T-cell (primary cell): ENCODE results near the gene LRRC72. TPM values are rescaled to one million over a fixed set of nuclear protein-coding genes. Genes with fewer than 3 reads are reported as not detected.
"Not testable (repeated sequence)": the region's sequence is repeated elsewhere in the genome, so short reads cannot be mapped to it uniquely, and the experiment has no call there.

Source experiments
- ATAC-seq, 4 experiments: fragments of 200-7000 bp in 3 of 4; fragments of 150-1000 bp in 1 of 4; cut with Tn5 transposase; replicated peaks in 1 of 4; 1 replicate in 3 of 4; 2 replicates in 1 of 4; pipeline ENCODE4 v1.10.0; 2021; ENCODE audit warnings: moderate library complexity in 3 of 4, mild to moderate bottlenecking in 2 of 4, moderate number of reproducible peaks in 1 of 4
- CTCF ChIA-PET, 2 donors: fragments of 300-600 bp; sonication (Branson Sonifier 250); formaldehyde crosslinking; loops; one replicate each; lab custom pipeline; 2022; ENCODE audit warnings: antibody characterized with exemption in 2 of 2; lab: Charles Lee
- POLR2A ChIA-PET, 2 donors: fragments of 300-600 bp; sonication (Branson Sonifier 250); formaldehyde crosslinking; loops; one replicate each; lab custom pipeline; 2022; ENCODE audit warnings: antibody characterized with exemption in 2 of 2; lab: Charles Lee
- DNase-seq, 35 experiments: peaks; one replicate each; pipeline versions ENCODE4 v3.0.0 to v3.0.0-alpha.2; 2013 to 2023
- H3K27ac ChIP-seq: one replicate; pipeline ENCODE4 v1.5.1; 2013; ENCODE audit warnings: low read length
- H3K27me3 ChIP-seq, 2 experiments: replicated peaks in 1 of 2; 1 replicate in 1 of 2; 2 replicates in 1 of 2; pipeline versions ENCODE4 v1.6.1 to v1.7.0; 2013; ENCODE audit warnings: low read length in 1 of 2, mixed read lengths in 1 of 2; ENCODE audit not compliant: control insufficient read depth in 2 of 2, insufficient read depth in 2 of 2; ENCODE audit errors: extremely low read depth in 1 of 2
- H3K36me3 ChIP-seq, 2 donors: 1 replicate in 1 of 2; 2 replicates in 1 of 2; pipeline versions ENCODE4 v1.6.1 to v1.7.0; 2013; ENCODE audit warnings: low read length in 1 of 2; ENCODE audit not compliant: control insufficient read depth in 2 of 2, insufficient read depth in 1 of 2; ENCODE audit errors: extremely low read depth in 1 of 2
- H3K4me1 ChIP-seq, 2 experiments: 1 replicate in 1 of 2; 2 replicates in 1 of 2; pipeline versions ENCODE4 v1.6.1 to v1.7.0; 2013; ENCODE audit warnings: low read length in 2 of 2, mixed read lengths in 1 of 2; ENCODE audit not compliant: insufficient read depth in 2 of 2, control insufficient read depth in 1 of 2; ENCODE audit errors: extremely low read depth in 1 of 2
- H3K4me3 ChIP-seq, 2 donors: 1 replicate in 1 of 2; 2 replicates in 1 of 2; pipeline versions ENCODE4 v1.5.1 to v1.7.0; 2013; ENCODE audit warnings: mild to moderate bottlenecking in 2 of 2, low read length in 1 of 2, moderate library complexity in 1 of 2; ENCODE audit not compliant: control insufficient read depth in 1 of 2; ENCODE audit errors: extremely low read depth in 1 of 2
- H3K9me3 ChIP-seq: 2 replicates; pipeline ENCODE4 v1.7.0; 2013
- H3K27ac Mint-ChIP-seq, 2 donors: one replicate each; pipeline ENCODE4 v1.8.0; 2020 to 2021; ENCODE audit warnings: mild to moderate bottlenecking in 2 of 2, mixed read lengths in 2 of 2
- H3K27me3 Mint-ChIP-seq, 2 donors: one replicate each; pipeline ENCODE4 v1.8.0; 2021 to 2022; ENCODE audit warnings: mixed read lengths in 2 of 2
- H3K36me3 Mint-ChIP-seq: one replicate; pipeline ENCODE4 v1.8.0; 2021; ENCODE audit warnings: mixed read lengths
- H3K4me1 Mint-ChIP-seq, 3 donors: one replicate each; pipeline ENCODE4 v1.8.0; 2020 to 2022; ENCODE audit warnings: mixed read lengths in 3 of 3, mild to moderate bottlenecking in 1 of 3
- H3K4me3 Mint-ChIP-seq, 3 donors: one replicate each; pipeline ENCODE4 v1.8.0; 2020 to 2022; ENCODE audit warnings: mild to moderate bottlenecking in 3 of 3, mixed read lengths in 3 of 3, moderate library complexity in 3 of 3
- H3K9me3 Mint-ChIP-seq, 3 donors: one replicate each; pipeline ENCODE4 v1.8.0; 2020 to 2022; ENCODE audit warnings: mixed read lengths in 3 of 3
- WGBS: methylation state at CpG from one replicate; pipeline ENCODE4 v1.1.5; 2013; ENCODE audit warnings: missing lambda C conversion rate; ENCODE audit not compliant: insufficient coverage; 5-methylcytosine and 5-hydroxymethylcytosine counted together
- total RNA-seq, 35 experiments: library from RNA in 6 of 35; stranded (reverse) in 6 of 35; fragments of 120-200 nt in 1 of 35; gene quantifications; one replicate each; pipeline versions ENCODE4 v1.2.1 to v1.2.4 and lab custom pipeline; 2013 to 2026

Gene LRRC72
- total RNA-seq, 5 donors from 2014 or later (not counting 1 experiment from before 2014, with no cell fraction given), result not detected

DNA sequence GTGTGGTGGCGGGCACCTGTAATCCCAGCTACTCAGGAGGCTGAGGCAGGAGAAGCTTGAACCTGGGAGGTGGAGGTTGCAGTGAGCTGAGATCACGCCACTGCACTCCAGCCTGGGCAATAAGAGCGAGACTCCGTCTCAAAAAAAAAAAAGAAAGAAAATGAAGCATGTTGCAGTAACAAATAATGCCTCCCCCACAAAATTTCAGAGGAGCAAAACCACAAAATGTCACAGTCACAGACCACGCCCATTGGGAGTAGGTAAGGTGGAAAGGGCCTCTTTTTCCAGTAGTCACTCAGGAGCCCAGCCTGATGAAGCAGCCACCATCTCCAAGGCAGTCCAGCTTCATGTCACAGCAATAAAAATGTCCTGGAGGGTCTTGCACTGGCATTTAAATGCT is 20.2 kb upstream of the LRRC72 start:
- H3K27ac ChIP-seq, H3K4me3 ChIP-seq, H3K4me1 Mint-ChIP-seq, POLR2A ChIA-PET, H3K4me3 Mint-ChIP-seq, H3K27ac Mint-ChIP-seq, H3K36me3 Mint-ChIP-seq, H3K27me3 ChIP-seq, H3K9me3 Mint-ChIP-seq, H3K36me3 ChIP-seq, DNase-seq, CTCF ChIA-PET, H3K4me1 ChIP-seq, ATAC-seq, H3K9me3 ChIP-seq: not testable (repeated sequence)
- H3K27me3 Mint-ChIP-seq, result peaks cover 0 to 14% of the 10 kb centered on the region in 2 donors
- WGBS, result 100% methylated on average over 1 of the region's 5 CpGs

DNA sequence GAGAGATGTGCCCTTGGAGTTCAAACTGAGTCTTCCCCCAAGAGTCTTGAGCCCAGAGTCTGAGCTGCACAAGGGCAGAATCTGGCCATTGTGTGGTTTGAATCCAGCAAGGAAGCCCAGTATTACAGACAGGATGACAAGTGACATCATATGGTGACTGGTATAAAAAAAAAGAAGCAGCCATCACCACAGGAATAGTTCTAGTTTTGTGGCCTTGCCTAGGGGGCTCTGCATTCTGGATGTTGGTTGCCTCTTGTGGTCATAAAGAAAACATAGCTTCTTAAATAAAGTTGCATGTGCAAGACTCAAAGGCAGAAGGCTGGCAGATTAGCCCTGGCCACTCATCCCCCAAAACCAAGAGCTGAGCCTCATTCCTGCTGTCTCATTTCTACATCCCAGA is 16.8 kb upstream of the LRRC72 start:
- Histone ChIP-seq H3K4me1 (no peaks in the 10 kb centered on the region), H3K27ac (no peak overlapping the region), H3K27me3 (peaks cover 0 to 3% of the 10 kb centered on the region in 2 experiments), H3K4me3 (no peak overlapping the region), H3K9me3 (no peaks in the 10 kb centered on the region), H3K36me3 (no peaks in the 10 kb centered on the region)
- Mint-ChIP-seq H3K4me3 (no peak overlapping the region), H3K27me3 (peaks cover 0 to 5% of the 10 kb centered on the region in 2 donors), H3K4me1 (no peaks in the 10 kb centered on the region), H3K9me3 (no peaks in the 10 kb centered on the region), H3K36me3 (no peaks in the 10 kb centered on the region), H3K27ac (no peak overlapping the region)
- ChIA-PET CTCF (no interaction called here), POLR2A (interaction anchor here in 1 of 2 donors (1.0 kb wide), 1 partner anchor 28 kb away, joined by 4 read pairs; no protein-coding TSS in a partner anchor)
- DNase-seq, result no peak
- no peak for ATAC-seq

DNA sequence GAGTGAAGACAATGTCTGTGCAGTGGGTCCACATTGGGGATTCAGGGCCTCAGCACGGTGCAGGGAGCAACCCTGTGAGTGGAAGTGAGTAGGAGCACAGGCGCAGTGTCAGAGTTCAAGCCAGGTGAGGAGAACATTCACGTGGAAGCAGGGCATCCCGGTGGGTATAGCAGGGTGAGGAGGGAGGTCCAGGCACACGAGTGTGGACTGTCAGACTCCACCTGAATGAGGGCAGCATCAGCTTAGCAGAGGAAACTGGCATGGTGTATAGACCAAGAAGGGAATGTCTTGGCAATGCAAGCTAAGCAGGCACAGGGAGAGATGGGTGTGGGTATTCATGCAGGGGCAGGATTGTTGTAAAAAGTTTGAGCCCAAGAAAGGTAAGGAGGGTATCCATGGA is 15.3 kb upstream of the LRRC72 start:
- H3K9me3 Mint-ChIP-seq, result peaks cover 0 to 3% (median 0%) of the 10 kb centered on the region in 3 donors
- WGBS, result 72% methylated on average over 5 of the region's 5 CpGs
- DNase-seq, result no peak

DNA sequence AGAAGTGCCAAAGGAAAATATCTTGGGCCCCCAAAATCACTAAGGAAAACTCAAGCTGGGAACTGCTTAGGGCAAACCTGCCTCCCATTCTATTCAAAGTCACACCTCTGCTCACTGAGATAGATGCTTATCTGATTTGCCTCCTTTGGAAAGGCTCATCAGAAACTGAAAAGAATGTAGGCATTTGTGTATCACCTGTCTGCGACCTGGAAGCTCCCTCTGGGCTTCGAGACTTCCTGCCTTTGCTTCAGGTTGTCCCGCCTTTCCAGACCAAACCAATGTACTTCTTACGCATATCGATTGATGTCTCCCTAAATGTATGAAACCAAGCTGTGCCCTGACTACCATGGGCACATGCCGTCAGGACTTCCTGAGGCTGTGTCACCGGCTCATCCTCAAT is 14.5 kb upstream of the LRRC72 start:
- Histone ChIP-seq H3K36me3 (no peaks in the 10 kb centered on the region), H3K27me3 (peaks cover 0 to 3% of the 10 kb centered on the region in 2 experiments), H3K27ac (no peak overlapping the region), H3K4me1 (no peaks in the 10 kb centered on the region), H3K9me3 (no peaks in the 10 kb centered on the region), H3K4me3 (no peak overlapping the region)
- H3K27me3 Mint-ChIP-seq, result peaks cover 0 to 9% of the 10 kb centered on the region in 2 donors
- ChIA-PET CTCF (no interaction called here), POLR2A (no interaction called here)
- H3K36me3 Mint-ChIP-seq, result no peaks in the 10 kb centered on the region
- H3K4me1 Mint-ChIP-seq, result no peaks in the 10 kb centered on the region
- 93% methylated on average over 7 of the region's 7 CpGs for WGBS
- ATAC-seq, result no peak
- H3K4me3 Mint-ChIP-seq, result no peak overlapping the region
- peaks cover 0 to 3% (median 0%) of the 10 kb centered on the region in 3 donors for H3K9me3 Mint-ChIP-seq
- DNase-seq, result no peak
- H3K27ac Mint-ChIP-seq, result no peak overlapping the region

More for the DNA sequence above, 15.3 kb upstream of the LRRC72 start:
- peaks cover 0 to 5% of the 10 kb centered on the region in 2 donors for H3K27me3 Mint-ChIP-seq
- H3K36me3 Mint-ChIP-seq, result no peaks in the 10 kb centered on the region
- no peak for ATAC-seq
- Histone ChIP-seq H3K36me3 (no peaks in the 10 kb centered on the region), H3K27ac (no peak overlapping the region), H3K4me1 (no peaks in the 10 kb centered on the region), H3K27me3 (peaks cover 0 to 3% of the 10 kb centered on the region in 2 experiments), H3K4me3 (no peak overlapping the region), H3K9me3 (no peaks in the 10 kb centered on the region)
- POLR2A ChIA-PET, result interaction anchor here in 1 of 2 donors (0.5 kb wide), 1 partner anchor 25 kb away, joined by 3 read pairs; no protein-coding TSS in a partner anchor
- CTCF ChIA-PET, result no interaction called here
- H3K4me1 Mint-ChIP-seq, result no peaks in the 10 kb centered on the region
- no peak overlapping the region for H3K27ac Mint-ChIP-seq
- no peak overlapping the region for H3K4me3 Mint-ChIP-seq

DNA sequence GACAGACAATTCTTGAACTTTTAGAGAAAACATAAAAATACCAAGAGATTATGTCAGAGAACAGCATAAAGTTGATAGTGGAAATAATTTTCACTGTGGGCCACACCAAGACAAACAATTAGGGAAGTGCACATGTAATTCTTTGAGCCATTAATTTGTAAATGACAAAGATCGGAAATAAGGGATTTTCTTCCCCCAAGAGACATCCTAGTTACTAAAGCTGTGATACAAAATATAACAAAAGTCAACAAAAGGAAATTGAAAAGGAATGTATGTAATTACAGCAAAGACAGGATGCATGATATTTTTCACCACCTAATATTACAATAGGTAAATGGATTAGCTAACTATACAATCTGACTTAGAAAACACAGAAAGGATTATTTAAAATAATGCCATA is 12.4 kb upstream of the LRRC72 start:
- no peaks in the 10 kb centered on the region for H3K9me3 ChIP-seq
- no CpG with 5 or more reads among the region's 1 CpG for WGBS
- no peaks in the 10 kb centered on the region for H3K36me3 ChIP-seq
- no peaks in the 10 kb centered on the region for H3K4me1 ChIP-seq
- H3K27ac ChIP-seq, result no peak overlapping the region
- Mint-ChIP-seq H3K27me3 (peaks cover 0 to 9% of the 10 kb centered on the region in 2 donors), H3K9me3 (peaks cover 0 to 3% (median 0%) of the 10 kb centered on the region in 3 donors), H3K4me1 (no peaks in the 10 kb centered on the region), H3K36me3 (no peaks in the 10 kb centered on the region), H3K27ac (no peak overlapping the region), H3K4me3 (no peak overlapping the region)
- ChIA-PET CTCF (interaction anchor here in 1 of 2 donors (1.1 kb wide), 1 partner anchor 11 kb away, joined by 3 read pairs; no protein-coding TSS in a partner anchor), POLR2A (no interaction called here)
- ATAC-seq (no peak), DNase-seq (no peak)
- H3K27me3 ChIP-seq, result peaks cover 0 to 3% of the 10 kb centered on the region in 2 experiments
- H3K4me3 ChIP-seq, result no peak overlapping the region

DNA sequence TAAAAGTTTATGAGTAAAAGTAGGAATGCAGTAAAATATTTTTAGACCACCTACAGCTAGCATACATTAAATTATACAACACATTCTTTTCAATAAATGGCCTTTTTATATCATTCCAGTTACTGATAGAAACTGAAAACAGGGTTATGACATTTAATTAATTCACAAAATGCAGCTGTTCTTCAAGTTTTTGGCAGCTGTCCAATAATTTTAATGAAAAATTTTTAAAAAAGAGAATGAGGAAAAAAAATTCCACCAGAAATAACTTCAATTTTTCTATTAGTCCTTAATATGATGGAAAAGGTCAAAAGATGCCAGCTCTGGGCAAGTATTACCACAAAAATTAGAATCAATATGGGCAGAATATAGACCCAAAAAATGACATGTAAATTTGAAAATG is 11.9 kb upstream of the LRRC72 start:
- H3K27me3 Mint-ChIP-seq, result peaks cover 0 to 9% of the 10 kb centered on the region in 2 donors
- no peak overlapping the region for H3K27ac ChIP-seq
- no peaks in the 10 kb centered on the region for H3K9me3 ChIP-seq
- no peak overlapping the region for H3K4me3 ChIP-seq
- CTCF ChIA-PET, result interaction anchor here in 1 of 2 donors (1.1 kb wide), 1 partner anchor 12 kb away, joined by 3 read pairs; no protein-coding TSS in a partner anchor
- no peak overlapping the region for H3K4me3 Mint-ChIP-seq
- no peaks in the 10 kb centered on the region for H3K36me3 ChIP-seq
- no peak for ATAC-seq
- no peaks in the 10 kb centered on the region for H3K4me1 ChIP-seq
- H3K9me3 Mint-ChIP-seq, result peaks cover 0 to 3% (median 0%) of the 10 kb centered on the region in 3 donors
- no peak overlapping the region for H3K27ac Mint-ChIP-seq
- H3K4me1 Mint-ChIP-seq, result no peaks in the 10 kb centered on the region
- POLR2A ChIA-PET, result no interaction called here
- DNase-seq, result no peak
- peaks cover 0 to under 1% of the 10 kb centered on the region in 2 experiments for H3K27me3 ChIP-seq
- no peaks in the 10 kb centered on the region for H3K36me3 Mint-ChIP-seq
